ENCODE measurements around the gene ZNF566. TPM values are rescaled to one million over a fixed set of nuclear protein-coding genes. Genes with fewer than 3 reads are reported as not detected.

ZNF566 gene
- polyA plus RNA-seq, 1 of the 3 experiments (the other 2 are of a cell fraction): 1.7 TPM

- TF ChIP-seq MEF2A (IDR thresholded peaks at IDR 0.05; ENCODE audit: borderline replicate concordance, low read depth): no peak
- no peak for TF ChIP-seq NRF1 (IDR thresholded peaks at IDR 0.05; ENCODE audit: low read depth, low read length)
- no peak for TF ChIP-seq RXRA (IDR thresholded peaks at IDR 0.05; ENCODE audit: borderline replicate concordance, low read depth)
- TF ChIP-seq FOSL2 (IDR thresholded peaks at IDR 0.05; ENCODE audit: borderline replicate concordance, low read depth): no peak
- TF ChIP-seq MAX (IDR thresholded peaks at IDR 0.05; ENCODE audit: low read depth): no peak
- no peak for TF ChIP-seq JUND (IDR thresholded peaks at IDR 0.05)
Observed at GRCh38 chr19:36526581-36526980, 37.2 kb upstream of the ZNF566 start (continued).

GRCh38 chr19:36524617-36525016 is 35.3 kb upstream of the ZNF566 start:
- peaks cover 7% of the 10 kb centered on the region for H3K9me3 ChIP-seq
- H3F3A ChIP-seq (replicated peaks; ENCODE audit: insufficient read depth): no peaks in the 10 kb centered on the region
- CTCF ChIA-PET: no interaction called here
- POLR2A ChIA-PET: no interaction called here
- H3K4me1 ChIP-seq (ENCODE audit: control insufficient read depth in 1 of 2, insufficient read depth in 2 of 2, low read depth in 1 of 2, low read length in 1 of 2): no peaks in the 10 kb centered on the region; a peak in 2 of 4 replicates
- no peak overlapping the region for H2AFZ ChIP-seq (ENCODE audit: low read depth)
- H3K27me3 ChIP-seq (ENCODE audit: insufficient read depth): no peaks in the 10 kb centered on the region
- H3K27ac ChIP-seq (ENCODE audit: low read depth in 2 of 2, low read length in 1 of 2): no peak overlapping the region
- H3K9me2 ChIP-seq: no peaks in the 10 kb centered on the region
- H3K36me3 ChIP-seq (replicated peaks in 1 of 2; ENCODE audit: control insufficient read depth in 1 of 2, insufficient read depth in 2 of 2, low read length in 1 of 2): peaks cover 19 to 64% of the 10 kb centered on the region in 2 experiments
- H3K9ac ChIP-seq: no peak overlapping the region
- 96% methylated on average over 4 of the region's 4 CpGs for WGBS (ENCODE audit: low lambda C conversion rate)
- TF ChIP-seq TAF1 (IDR thresholded peaks at IDR 0.05; ENCODE audit: borderline replicate concordance, low read depth, low read length): no peak
- TF ChIP-seq MAX (IDR thresholded peaks at IDR 0.05; ENCODE audit: low read depth): no peak
- no peak for TF ChIP-seq ZBTB33 (IDR thresholded peaks at IDR 0.05; ENCODE audit: borderline replicate concordance, low read depth)
- no peak for TF ChIP-seq GABPA (IDR thresholded peaks at IDR 0.05; ENCODE audit: low read depth)
- no peak for TF ChIP-seq EP300 (IDR thresholded peaks at IDR 0.05; ENCODE audit: borderline replicate concordance in 1 of 2, low read depth in 1 of 2, low read length in 1 of 2)
- no peak for TF ChIP-seq NFIC (IDR thresholded peaks at IDR 0.05; ENCODE audit: borderline replicate concordance)
- TF ChIP-seq RAD21 (IDR thresholded peaks at IDR 0.05; ENCODE audit: low read length): no peak
- TF ChIP-seq TCF12 (IDR thresholded peaks at IDR 0.05): no peak
- no peak for TF ChIP-seq REST (IDR thresholded peaks at IDR 0.05; ENCODE audit: low read depth, low read length)
- no peak for TF ChIP-seq IRF3 (IDR thresholded peaks at IDR 0.05; ENCODE audit: low read depth, low read length)
- TF ChIP-seq MXI1 (IDR thresholded peaks at IDR 0.05; ENCODE audit: low read depth, low read length): no peak
- TF ChIP-seq PBX3 (IDR thresholded peaks at IDR 0.05): no peak
- no peak for TF ChIP-seq CTCF (IDR thresholded peaks at IDR 0.05)
- TF ChIP-seq JUND (IDR thresholded peaks at IDR 0.05): no peak
- DNase-seq: no peak
- no peaks in the 10 kb centered on the region for H4K20me1 ChIP-seq (ENCODE audit: insufficient read depth)
- no peak overlapping the region for H3K4me2 ChIP-seq
- H3K4me3 ChIP-seq (ENCODE audit: low read depth in 2 of 2, low read length in 1 of 2): no peak overlapping the region
- peaks cover 84% of the 10 kb centered on the region for H3K79me2 ChIP-seq (ENCODE audit: insufficient read depth)
